GM12878 (cell line): ENCODE measurements around the gene CTSA. TPM values are rescaled to one million over a fixed set of nuclear protein-coding genes. Genes with fewer than 3 reads are reported as not detected.

Experiments used
- ATAC-seq: fragments of 200-7000 bp; cut with Tn5 transposase; 3 replicates; pipeline ENCODE4 v1.9.1; 2020; ENCODE audit warnings: mild to moderate bottlenecking, moderate library complexity
- BruUV-seq: library from RNA; stranded (reverse); fragments of 400-500 nt; replicated peaks from 2 replicates; lab custom pipeline; 2021; lab: Mats Ljungman, UMichigan
- CTCF ChIA-PET: fragments of 300-600 bp; sonication (Branson Sonifier 250); formaldehyde crosslinking; extraction: SDS; loops from one replicate; lab custom pipeline; 2021; ENCODE audit warnings: inconsistent platforms; lab: Yijun Ruan, JAX
- POLR2A ChIA-PET: fragments of 350-600 bp; formaldehyde crosslinking; extraction: SDS; loops from one replicate; lab custom pipeline; 2021; ENCODE audit warnings: inconsistent platforms; lab: Charles Lee
- RAD21 ChIA-PET: fragments of 300-600 bp; sonication (Branson Sonifier 250); formaldehyde crosslinking; loops from one replicate; lab custom pipeline; 2023; ENCODE audit warnings: antibody characterized with exemption; ENCODE audit not compliant: unreplicated experiment; lab: Charles Lee
- SMC1A ChIA-PET: fragments of 300-600 bp; sonication (Branson Sonifier 250); formaldehyde crosslinking; loops from one replicate; lab custom pipeline; 2023; ENCODE audit not compliant: unreplicated experiment, uncharacterized antibody; lab: Charles Lee
- DNase-seq: peaks from one replicate; pipeline ENCODE4 v3.0.0-alpha.2; 2011; ENCODE audit warnings: low read depth, low spot score
- FAIRE-seq: peaks from 3 replicates; lab custom pipeline; 2011; peaks lifted over from hg19 to GRCh38; lab: Jason Lieb, UNC
- H2AFZ ChIP-seq: 2 replicates; pipeline ENCODE4 v1.6.0; 2011; ENCODE audit warnings: low read depth, low read length, control low read depth; ENCODE audit not compliant: control insufficient read depth
- H3K27ac ChIP-seq: 2 replicates; pipeline ENCODE4 v1.5.1; 2011; ENCODE audit warnings: control low read depth; ENCODE audit not compliant: control insufficient read depth, insufficient read depth
- H3K27me3 ChIP-seq, 2 experiments: replicated peaks in 1 of 2; 2 replicates each; pipeline versions ENCODE4 v1.6.0 to v1.6.1; 2011; ENCODE audit warnings: low read length in 1 of 2; ENCODE audit not compliant: control insufficient read depth in 2 of 2, insufficient read depth in 2 of 2
- H3K36me3 ChIP-seq, 2 experiments: 2 replicates each; pipeline ENCODE4 v1.5.1; 2011; ENCODE audit warnings: low read length in 1 of 2; ENCODE audit not compliant: control insufficient read depth in 2 of 2, insufficient read depth in 2 of 2
- H3K4me1 ChIP-seq: 2 replicates; pipeline ENCODE4 v1.6.1; 2011; ENCODE audit warnings: mild to moderate bottlenecking, low read length, moderate library complexity, mixed read lengths; ENCODE audit not compliant: control insufficient read depth, insufficient read depth
- H3K4me2 ChIP-seq: 2 replicates; pipeline ENCODE4 v1.6.0; 2011; ENCODE audit warnings: control low read depth; ENCODE audit not compliant: control insufficient read depth, insufficient read depth
- H3K4me3 ChIP-seq: fragments of 200-600 bp; sonication (generic); 2 replicates; pipeline ENCODE4 v1.5.1; 2016
- H3K79me2 ChIP-seq: 2 replicates; pipeline ENCODE4 v1.6.0; 2011; ENCODE audit warnings: low read length; ENCODE audit not compliant: control insufficient read depth, insufficient read depth
- H3K9ac ChIP-seq: 2 replicates; pipeline ENCODE4 v1.8.0; 2011; ENCODE audit warnings: low read length, control low read depth, mixed read lengths; ENCODE audit not compliant: control insufficient read depth, insufficient read depth
- H3K9me3 ChIP-seq: replicated peaks from 3 replicates; pipeline ENCODE4 v1.5.1; 2011; ENCODE audit warnings: mild to moderate bottlenecking, low read length; ENCODE audit not compliant: control insufficient read depth, insufficient read depth
- H4K20me1 ChIP-seq: 2 replicates; pipeline ENCODE4 v1.6.0; 2011; ENCODE audit not compliant: control insufficient read depth, insufficient read depth
- ATF7 ChIP-seq: fragments of 450-650 bp; IDR thresholded peaks from 2 replicates; pipeline ENCODE4 v1.6.1; 2016; ENCODE audit warnings: low read depth, mild to moderate bottlenecking
- BACH1 ChIP-seq: fragments of 450-650 bp; IDR thresholded peaks from 2 replicates; pipeline ENCODE4 v1.6.1; 2017; ENCODE audit warnings: mild to moderate bottlenecking, borderline replicate concordance
- CBX3 ChIP-seq: fragments of 200-600 bp; sonication (generic); IDR thresholded peaks from 2 replicates; pipeline ENCODE4 v1.6.1; 2016; ENCODE audit warnings: low read depth, borderline replicate concordance
- EED ChIP-seq: sonication (generic); IDR thresholded peaks from 2 replicates; pipeline ENCODE4 v1.6.1; 2016; ENCODE audit warnings: antibody characterized with exemption, low read depth
- ETV6 ChIP-seq, 2 experiments: fragments of 450-650 bp in 1 of 2; IDR thresholded peaks in 1 of 2; conservative IDR thresholded peaks in 1 of 2; 2 replicates each; pipeline ENCODE4 v1.6.1; 2014; ENCODE audit warnings: antibody characterized with exemption in 1 of 2, borderline replicate concordance in 1 of 2, low read depth in 1 of 2, mild to moderate bottlenecking in 1 of 2, moderate library complexity in 1 of 2
- FOS ChIP-seq: IDR thresholded peaks from 3 replicates; pipeline ENCODE4 v1.6.1; 2011; ENCODE audit warnings: borderline replicate concordance; ENCODE audit not compliant: insufficient read length; ENCODE audit errors: extremely low read depth
- FOXK2 ChIP-seq: fragments of 450-650 bp; IDR thresholded peaks from 2 replicates; pipeline ENCODE4 v1.6.1; 2017; ENCODE audit warnings: mild to moderate bottlenecking, moderate library complexity
- GABPA ChIP-seq: IDR thresholded peaks from 2 replicates; pipeline ENCODE4 v1.6.1; 2014; ENCODE audit warnings: antibody characterized with exemption, low read depth, mild to moderate bottlenecking, inconsistent platforms
- LARP7 ChIP-seq: fragments of 450-650 bp; IDR thresholded peaks from 2 replicates; pipeline ENCODE4 v1.6.1; 2017; ENCODE audit warnings: mild to moderate bottlenecking
- RUNX3 ChIP-seq: IDR thresholded peaks from 2 replicates; pipeline ENCODE4 v1.6.1; 2012; ENCODE audit warnings: low read length, inconsistent platforms
- SIX5 ChIP-seq: IDR thresholded peaks from 2 replicates; pipeline ENCODE4 v1.6.1; 2011; ENCODE audit warnings: mild to moderate bottlenecking, low read depth, low read length, moderate library complexity; ENCODE audit not compliant: severe bottlenecking
- SMAD5 ChIP-seq: IDR thresholded peaks from 2 replicates; pipeline ENCODE4 v1.6.1; 2016; ENCODE audit warnings: antibody characterized with exemption, low read depth
- TCF3 ChIP-seq: IDR thresholded peaks from 2 replicates; pipeline ENCODE4 v1.6.1; 2012; ENCODE audit warnings: low read depth, mild to moderate bottlenecking, low read length, borderline replicate concordance; ENCODE audit not compliant: insufficient read depth
- WGBS: methylation state at CpG from one replicate; pipeline ENCODE4 v1.1.6; 2016; ENCODE audit warnings: low lambda C conversion rate; ENCODE audit not compliant: insufficient replicate concordance, insufficient coverage; ENCODE audit errors: missing lambda C conversion rate; 5-methylcytosine and 5-hydroxymethylcytosine counted together
- in situ Hi-C: fragments of 300-500 bp; cut with MboI; formaldehyde crosslinking; loops from 9 replicates; pipeline ENCODE4 v1.14.3; 2018; ENCODE audit warnings: mixed read lengths
- intact Hi-C: fragments of 100-400 bp; cut with micrococcal nuclease; formaldehyde crosslinking; loops from one replicate; pipeline ENCODE4 v1.14.2; 2022; ENCODE audit not compliant: unreplicated experiment
- polyA plus RNA-seq, 11 experiments: library from polyadenylated mRNA; depleted of rRNA in 4 of 11; unstranded in 6 of 11; stranded (reverse) in 5 of 11; fragments of >200 nt; fragmentation: Nextera tagmentation in 4 of 11; fragmentation: Illumina TruSeq in 1 of 11; extraction: Ambion mirVana in 4 of 11; extraction: Trizol in 1 of 11; gene quantifications; 1 replicate in 1 of 11; 2 replicates in 10 of 11; pipeline versions ENCODE4 v1.2.1 to v1.2.3, GENCODE V29; 2011 to 2016; ENCODE audit warnings: inconsistent platforms in 2 of 11, missing spikeins in 2 of 11, low read depth in 1 of 11
- total RNA-seq, 4 experiments: library from RNA; depleted of rRNA in 3 of 4; stranded (reverse); fragments of >200 nt in 3 of 4; fragmentation: Illumina TruSeq in 1 of 4; extraction: Trizol in 1 of 4; gene quantifications; 2 replicates each; pipeline versions ENCODE4 v1.2.1 to v1.2.3, GENCODE V29; 2013 to 2021
- TF ChIP-seq, protein P1 (sequence below): fragments of 450-650 bp; formaldehyde crosslinking; IDR thresholded peaks from 2 replicates; pipeline ENCODE4 v1.4.0; 2022; ENCODE audit warnings: mild to moderate bottlenecking, moderate library complexity
- TF ChIP-seq, protein P2 (sequence below): fragments of 450-650 bp; IDR thresholded peaks from 2 replicates; pipeline ENCODE4 v1.6.1; 2017; ENCODE audit warnings: mild to moderate bottlenecking, moderate library complexity

Gene CTSA
- total and polyA plus RNA-seq, 10 of the 15 experiments (the other 5 are each of a cell fraction or from before 2014, with no cell fraction given), result 7.1 to 67.0 (median 36.2) TPM

DNA sequence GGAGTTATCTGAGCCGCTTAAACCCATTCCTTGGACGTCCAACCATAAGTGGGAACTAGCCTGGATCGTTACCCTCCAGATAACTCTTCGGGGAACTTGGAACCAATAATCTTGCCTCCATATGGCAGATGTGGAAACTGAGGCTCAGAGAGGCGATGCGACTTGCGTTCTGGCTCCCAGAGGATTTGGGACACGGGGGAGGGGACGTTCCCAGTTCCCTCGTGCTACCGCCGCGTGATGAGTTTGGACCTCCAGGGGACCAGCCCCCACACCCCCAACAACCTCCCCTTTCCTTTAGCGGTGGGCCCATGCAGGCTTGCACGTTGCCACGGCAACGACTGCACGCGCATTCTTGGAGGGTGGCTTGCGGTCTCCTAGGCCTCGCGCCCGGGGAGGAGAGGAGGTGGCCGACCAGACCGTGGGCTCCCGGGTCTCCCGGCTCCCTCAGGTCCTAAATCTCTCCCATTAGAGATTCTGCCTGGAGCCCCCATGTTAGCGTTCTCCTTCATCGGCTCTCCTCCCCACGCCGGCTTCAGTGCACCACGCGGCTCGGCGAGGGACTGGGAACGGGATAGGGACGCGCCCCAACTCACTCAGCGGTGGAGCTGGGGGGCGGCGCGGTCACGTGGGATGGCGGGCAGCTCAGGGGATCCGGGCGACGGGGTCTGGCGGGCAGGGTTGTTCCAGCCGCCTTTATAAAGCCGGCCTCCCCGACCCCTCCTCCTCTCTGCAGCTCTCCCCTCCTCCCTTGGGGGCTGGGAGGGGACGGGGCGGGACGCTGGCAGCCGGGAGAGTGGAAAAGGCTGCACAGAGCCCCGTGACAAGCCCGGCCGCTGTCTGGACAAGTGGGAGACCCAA lies 20.6 kb downstream of the CTSA start, which contains the start of gene PLTP:
Gene PLTP (minus strand): TSS at position 670 of the 858 bp plus-strand sequence. CDS start 703 bp downstream, outside the sequence.
- no peaks in the 10 kb centered on the region for H3K36me3 ChIP-seq
- no peaks in the 10 kb centered on the region for H3K79me2 ChIP-seq
- no peaks in the 10 kb centered on the region for H3K27me3 ChIP-seq
- H3K27ac ChIP-seq, result peak within 1 kb of the TSS; percentile 61; the same call in 1 of the 2 replicates
- POLR2A ChIA-PET, result interaction anchor here (0.6 to 3.9 kb wide), 6 partner anchors 10 to 1528 kb away, joined by 3 to 32 read pairs (median 5); partner anchors contain the start of gene PCIF1
- SMC1A ChIA-PET, result interaction anchor here (1.1 to 3.5 kb wide), 2 partner anchors 20 to 49 kb away, joined by 3 to 12 read pairs; partner anchors contain the start of genes CTSA and NEURL2
- H3K4me2 ChIP-seq, result peak within 1 kb of the TSS; percentile 99
- CTCF ChIA-PET, result interaction anchor here (1.1 to 3.1 kb wide), 3 partner anchors 21 to 58 kb away, joined by 5 to 19 read pairs (median 8); partner anchors contain the start of genes CTSA, NEURL2 and PCIF1
- ATAC-seq, result peak; percentile 32
- in situ Hi-C loops, result no loop called here
- RAD21 ChIA-PET, result interaction anchor here (0.6 to 2.0 kb wide), 3 partner anchors 21 to 1439 kb away, joined by 3 to 13 read pairs (median 3); partner anchors contain the start of genes CTSA and NEURL2
- peak within 1 kb of the TSS; percentile 64 for H3K9ac ChIP-seq
- intact Hi-C loops, result no loop called here
- no peak for DNase-seq
- peak within 1 kb of the TSS; percentile 90 for H2AFZ ChIP-seq
- under 1% methylated on average over 58 of the region's 58 CpGs for WGBS
- H3K4me3 ChIP-seq, result peak within 1 kb of the TSS; percentile 77
- H3K9me3 ChIP-seq, result no peaks in the 10 kb centered on the region
- TSS peak; percentile 95 for BruUV-seq
- H3K4me1 ChIP-seq, result peaks cover 15% of the 10 kb centered on the region
- no peaks in the 10 kb centered on the region for H4K20me1 ChIP-seq
- no peak for FAIRE-seq
- TF ChIP-seq RUNX3, result peak; percentile 44
- no peak for TF ChIP-seq SIX5
- TF ChIP-seq, protein P1, sequence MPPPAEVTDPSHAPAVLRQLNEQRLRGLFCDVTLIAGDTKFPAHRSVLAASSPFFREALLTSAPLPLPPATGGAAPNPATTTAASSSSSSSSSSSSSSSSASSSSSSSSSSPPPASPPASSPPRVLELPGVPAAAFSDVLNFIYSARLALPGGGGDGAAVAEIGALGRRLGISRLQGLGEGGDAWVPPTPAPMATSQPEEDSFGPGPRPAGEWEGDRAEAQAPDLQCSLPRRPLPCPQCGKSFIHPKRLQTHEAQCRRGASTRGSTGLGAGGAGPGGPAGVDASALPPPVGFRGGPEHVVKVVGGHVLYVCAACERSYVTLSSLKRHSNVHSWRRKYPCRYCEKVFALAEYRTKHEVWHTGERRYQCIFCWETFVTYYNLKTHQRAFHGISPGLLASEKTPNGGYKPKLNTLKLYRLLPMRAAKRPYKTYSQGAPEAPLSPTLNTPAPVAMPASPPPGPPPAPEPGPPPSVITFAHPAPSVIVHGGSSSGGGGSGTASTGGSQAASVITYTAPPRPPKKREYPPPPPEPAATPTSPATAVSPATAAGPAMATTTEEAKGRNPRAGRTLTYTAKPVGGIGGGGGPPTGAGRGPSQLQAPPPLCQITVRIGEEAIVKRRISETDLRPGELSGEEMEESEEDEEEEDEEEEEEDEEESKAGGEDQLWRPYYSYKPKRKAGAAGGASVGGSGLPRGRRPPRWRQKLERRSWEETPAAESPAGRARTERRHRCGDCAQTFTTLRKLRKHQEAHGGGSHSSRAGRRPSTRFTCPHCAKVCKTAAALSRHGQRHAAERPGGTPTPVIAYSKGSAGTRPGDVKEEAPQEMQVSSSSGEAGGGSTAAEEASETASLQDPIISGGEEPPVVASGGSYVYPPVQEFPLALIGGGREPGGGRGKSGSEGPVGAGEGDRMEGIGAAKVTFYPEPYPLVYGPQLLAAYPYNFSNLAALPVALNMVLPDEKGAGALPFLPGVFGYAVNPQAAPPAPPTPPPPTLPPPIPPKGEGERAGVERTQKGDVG, result 0 out of 2 replicates have a peak, but pooled peaks have one; percentile 16
- TF ChIP-seq FOS, result no peak
- TF ChIP-seq, protein P2, sequence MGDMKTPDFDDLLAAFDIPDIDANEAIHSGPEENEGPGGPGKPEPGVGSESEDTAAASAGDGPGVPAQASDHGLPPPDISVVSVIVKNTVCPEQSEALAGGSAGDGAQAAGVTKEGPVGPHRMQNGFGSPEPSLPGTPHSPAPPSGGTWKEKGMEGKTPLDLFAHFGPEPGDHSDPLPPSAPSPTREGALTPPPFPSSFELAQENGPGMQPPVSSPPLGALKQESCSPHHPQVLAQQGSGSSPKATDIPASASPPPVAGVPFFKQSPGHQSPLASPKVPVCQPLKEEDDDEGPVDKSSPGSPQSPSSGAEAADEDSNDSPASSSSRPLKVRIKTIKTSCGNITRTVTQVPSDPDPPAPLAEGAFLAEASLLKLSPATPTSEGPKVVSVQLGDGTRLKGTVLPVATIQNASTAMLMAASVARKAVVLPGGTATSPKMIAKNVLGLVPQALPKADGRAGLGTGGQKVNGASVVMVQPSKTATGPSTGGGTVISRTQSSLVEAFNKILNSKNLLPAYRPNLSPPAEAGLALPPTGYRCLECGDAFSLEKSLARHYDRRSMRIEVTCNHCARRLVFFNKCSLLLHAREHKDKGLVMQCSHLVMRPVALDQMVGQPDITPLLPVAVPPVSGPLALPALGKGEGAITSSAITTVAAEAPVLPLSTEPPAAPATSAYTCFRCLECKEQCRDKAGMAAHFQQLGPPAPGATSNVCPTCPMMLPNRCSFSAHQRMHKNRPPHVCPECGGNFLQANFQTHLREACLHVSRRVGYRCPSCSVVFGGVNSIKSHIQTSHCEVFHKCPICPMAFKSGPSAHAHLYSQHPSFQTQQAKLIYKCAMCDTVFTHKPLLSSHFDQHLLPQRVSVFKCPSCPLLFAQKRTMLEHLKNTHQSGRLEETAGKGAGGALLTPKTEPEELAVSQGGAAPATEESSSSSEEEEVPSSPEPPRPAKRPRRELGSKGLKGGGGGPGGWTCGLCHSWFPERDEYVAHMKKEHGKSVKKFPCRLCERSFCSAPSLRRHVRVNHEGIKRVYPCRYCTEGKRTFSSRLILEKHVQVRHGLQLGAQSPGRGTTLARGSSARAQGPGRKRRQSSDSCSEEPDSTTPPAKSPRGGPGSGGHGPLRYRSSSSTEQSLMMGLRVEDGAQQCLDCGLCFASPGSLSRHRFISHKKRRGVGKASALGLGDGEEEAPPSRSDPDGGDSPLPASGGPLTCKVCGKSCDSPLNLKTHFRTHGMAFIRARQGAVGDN, result peak; percentile 37; the same call in 1 of the 2 replicates
- TF ChIP-seq BACH1, result no peak
- TF ChIP-seq EED, result no peak
- TF ChIP-seq TCF3, result no peak
- TF ChIP-seq ETV6 (conservative IDR thresholded peaks at IDR 0.05 in 1 of 2, IDR thresholded peaks at IDR 0.05 in 1 of 2; ENCODE audit: borderline replicate concordance in 1 of 2, low read depth in 1 of 2), result no peak
- TF ChIP-seq GABPA, result no peak
- TF ChIP-seq CBX3, result no peak
- TF ChIP-seq ATF7, result no peak
- TF ChIP-seq LARP7, result 0 out of 2 replicates have a peak, but pooled peaks have one; percentile 6
- no peak for TF ChIP-seq SMAD5
- no peak for TF ChIP-seq FOXK2
